HG03060 (cell line): Measurements from ENCODE around the gene SMARCA2.

Experiments
- ATAC-seq: cut with Tn5 transposase; IDR thresholded peaks from one replicate; pipeline ENCODE4 v1.9.1; 2021; ENCODE audit warnings: low read depth, moderate number of reproducible peaks; ENCODE audit not compliant: unreplicated experiment

The SMARCA2 gene

DNA sequence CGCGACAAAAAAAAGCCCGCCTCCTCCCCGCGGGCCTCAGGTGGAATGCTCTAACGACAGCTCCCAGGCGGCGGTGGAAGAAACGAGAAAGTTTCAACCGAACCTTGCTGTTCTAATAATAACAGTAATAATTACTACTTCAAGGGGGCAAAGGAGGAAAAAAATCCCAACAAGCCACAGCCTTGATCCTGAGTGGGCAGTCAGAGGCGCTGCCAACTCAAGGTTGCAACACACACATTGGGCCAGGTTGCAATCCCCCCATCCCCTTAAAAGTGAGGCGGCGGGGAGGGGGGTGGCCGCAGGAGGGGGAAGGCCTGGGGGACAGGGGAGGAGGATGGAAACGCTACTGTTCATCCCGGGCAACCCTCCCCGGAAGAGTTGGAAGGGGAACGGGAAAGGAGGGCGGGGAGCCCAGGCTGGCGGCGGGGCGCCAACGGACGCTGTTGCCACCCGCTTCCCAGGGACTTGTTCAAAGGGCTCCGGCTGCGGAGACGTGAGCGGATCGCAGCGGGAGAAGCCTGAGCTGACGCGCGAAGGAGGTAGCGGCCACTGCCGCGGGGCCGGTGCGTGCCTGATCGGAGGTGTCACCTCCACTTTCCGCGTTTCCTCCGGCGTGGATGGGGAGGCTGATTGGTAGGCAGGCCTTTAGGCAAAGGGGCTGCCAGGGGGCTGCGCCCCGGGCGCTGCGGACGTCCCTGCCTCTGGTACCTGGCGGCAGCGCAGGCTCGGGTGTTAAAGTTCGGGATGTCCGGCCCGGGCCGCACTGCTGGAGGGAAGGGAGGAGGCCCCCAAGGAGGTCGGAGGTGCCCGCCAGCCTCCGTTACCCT is 647 bp downstream of the SMARCA2 start:
- ATAC-seq: no peak

DNA sequence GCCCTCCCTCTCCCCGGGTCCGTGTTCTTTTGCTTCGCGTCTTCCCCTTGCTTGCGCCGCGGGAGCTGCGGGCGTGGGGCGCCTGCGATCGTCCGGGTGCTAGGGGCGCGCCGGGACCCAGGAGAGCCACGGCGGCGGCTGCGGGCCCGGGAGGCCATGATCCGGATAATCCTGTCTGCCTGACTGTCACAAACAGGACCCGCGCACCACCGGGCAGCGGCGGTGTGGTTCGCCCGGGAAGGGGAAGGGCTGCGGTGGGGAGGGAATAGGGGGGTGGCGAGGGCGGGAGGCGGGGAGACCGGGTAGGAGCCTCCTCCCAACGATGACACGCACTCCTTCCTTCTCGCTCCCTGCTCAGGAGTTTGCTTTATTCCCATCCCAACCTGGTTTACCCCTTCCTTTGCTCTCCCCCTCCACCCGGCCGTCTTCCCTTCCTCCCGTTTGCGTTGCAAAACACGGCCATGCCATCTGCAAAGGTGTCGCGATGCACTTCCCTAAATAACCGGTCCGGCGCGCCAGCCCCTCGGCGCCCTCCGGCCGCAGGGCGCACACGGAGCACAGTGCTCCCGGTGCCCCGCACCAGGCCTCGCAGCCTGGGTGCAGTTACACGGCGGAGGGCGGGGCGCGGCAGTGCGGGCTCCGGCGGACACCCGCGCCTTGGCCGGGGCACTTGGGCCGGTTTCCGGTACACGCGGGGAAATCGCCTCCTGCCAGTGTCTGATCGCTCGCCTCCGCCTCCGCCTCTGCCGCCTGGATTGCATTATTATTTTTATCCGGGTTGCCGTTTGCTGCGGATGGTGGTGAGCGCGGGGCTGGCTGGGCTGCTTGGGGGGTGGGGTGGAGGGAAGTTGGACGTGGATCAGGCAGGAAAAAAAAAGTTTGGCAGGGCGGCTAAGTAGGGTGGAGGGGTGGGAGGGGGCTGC is 1.5 kb downstream of the SMARCA2 start:
- ATAC-seq: no peak

DNA sequence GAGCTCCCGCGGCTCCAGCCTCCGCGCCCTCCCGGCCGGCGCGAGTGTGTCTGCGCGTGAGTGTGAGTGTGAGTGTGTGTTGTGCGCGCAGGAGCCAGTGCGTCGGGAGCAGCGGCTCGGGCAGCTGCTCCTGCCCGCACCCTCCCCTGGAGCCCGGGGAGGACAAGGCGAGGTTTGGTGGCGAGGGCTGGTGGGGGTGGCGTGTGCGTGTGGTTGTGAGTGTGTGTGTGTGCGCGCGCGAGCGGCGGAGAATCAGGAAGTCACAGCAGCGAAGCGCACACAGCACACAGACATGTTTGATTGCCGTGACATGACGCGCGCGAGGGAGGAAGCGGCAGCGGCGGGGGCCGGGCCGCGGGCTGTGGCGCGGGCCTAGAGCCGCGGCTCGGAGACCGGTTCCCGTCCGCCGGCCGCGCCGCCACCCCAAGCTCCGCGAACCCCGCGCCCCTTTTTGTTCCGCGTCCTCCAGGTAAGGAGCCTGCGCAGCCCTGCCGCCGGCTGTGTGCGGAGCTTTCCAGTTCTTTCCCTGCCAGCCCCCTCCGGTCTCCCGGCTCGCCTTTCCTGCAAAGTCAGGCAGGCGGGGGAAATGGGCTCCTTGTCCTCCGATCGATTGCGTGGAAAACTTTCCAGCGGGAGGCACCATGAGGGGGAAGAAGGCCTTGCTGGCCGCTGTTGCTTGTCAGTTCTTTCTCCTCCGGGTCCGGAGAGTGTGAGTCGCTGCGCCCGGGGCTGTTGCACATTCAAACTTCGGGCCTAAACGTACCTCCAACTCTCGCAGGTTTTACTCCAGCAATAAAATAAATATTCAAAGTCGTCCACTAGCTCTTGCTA is 2.4 kb downstream of the SMARCA2 start:
- ATAC-seq: no peak

DNA sequence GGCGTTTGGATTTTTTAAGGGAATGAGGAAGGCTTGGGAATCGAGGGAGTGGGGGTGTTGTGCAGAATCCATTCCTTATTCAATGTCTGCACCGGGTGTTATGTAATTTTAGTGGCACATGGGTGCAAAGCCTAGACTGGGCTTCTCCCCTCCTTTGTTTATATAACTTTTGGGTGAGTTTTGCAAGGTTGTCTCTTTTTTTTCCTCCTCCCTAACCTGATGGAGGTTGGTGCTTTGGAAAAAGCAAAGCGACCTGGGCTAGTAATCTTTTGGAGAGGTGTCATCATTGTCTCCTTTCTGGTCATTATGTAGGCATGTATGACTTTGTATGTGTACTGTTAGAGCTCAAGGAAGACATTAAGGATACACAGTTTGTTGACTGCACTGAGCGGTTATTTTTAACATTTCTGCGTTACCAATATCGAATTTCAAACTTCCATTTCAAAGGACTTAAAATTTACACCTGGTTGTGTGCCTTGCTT is 3.1 kb downstream of the SMARCA2 start:
- ATAC-seq: no peak

DNA sequence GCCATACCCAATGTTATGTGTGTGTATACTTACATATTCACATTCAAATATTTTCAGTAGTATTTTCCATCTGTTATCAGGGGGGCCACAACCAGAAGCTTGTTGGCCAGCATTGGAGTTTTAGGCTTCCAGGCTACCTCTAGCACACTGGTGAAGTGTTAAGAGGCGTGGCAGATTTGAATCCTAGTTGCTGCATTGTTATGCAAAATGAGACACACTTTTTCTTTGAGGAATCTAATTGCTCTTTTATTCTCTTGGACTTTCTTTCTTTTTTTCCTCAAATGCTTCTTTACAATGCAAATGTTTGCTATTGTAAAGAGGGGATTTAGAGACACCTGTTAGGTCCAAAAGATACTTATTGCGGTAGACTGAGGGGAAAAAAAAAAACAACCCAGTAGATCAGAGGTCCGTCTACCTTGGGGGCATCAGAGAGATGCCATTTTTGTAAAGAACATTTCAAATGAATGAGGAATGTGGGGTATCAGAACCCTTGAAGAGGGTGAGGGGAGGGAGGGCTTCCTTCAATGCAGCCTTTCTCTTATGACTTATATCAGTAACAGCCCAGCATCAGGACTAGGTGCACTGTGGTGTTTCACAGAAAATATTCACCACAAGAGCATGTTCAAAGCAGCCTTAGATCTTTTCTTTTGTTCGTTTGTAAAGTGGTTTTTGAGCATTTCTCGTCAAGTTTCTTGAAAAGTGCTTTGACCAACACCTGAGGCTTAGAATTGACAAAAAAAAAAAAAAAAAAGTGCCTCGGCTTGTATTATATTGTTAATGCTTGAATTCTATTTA is 3.8 kb downstream of the SMARCA2 start:
- ATAC-seq: no peak

DNA sequence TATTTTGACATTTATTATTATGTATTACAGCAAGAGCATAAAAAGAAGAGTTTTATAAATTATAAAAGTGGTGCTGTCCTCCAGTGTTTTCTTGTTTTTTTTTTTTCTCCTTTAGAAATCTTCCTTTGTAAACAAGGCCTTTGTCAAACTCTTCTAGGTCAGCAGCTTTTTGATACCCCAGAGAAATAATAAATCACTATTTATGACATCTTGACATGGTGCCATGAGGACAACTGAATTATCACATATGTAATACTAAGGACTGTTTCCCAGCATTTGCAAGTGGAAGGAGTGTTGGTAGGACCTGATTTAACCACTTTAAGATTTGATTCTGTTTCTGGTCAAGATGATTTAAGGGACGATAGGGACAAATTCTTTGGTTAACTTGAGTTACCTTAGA is 4.6 kb downstream of the SMARCA2 start:
- no peak for ATAC-seq

DNA sequence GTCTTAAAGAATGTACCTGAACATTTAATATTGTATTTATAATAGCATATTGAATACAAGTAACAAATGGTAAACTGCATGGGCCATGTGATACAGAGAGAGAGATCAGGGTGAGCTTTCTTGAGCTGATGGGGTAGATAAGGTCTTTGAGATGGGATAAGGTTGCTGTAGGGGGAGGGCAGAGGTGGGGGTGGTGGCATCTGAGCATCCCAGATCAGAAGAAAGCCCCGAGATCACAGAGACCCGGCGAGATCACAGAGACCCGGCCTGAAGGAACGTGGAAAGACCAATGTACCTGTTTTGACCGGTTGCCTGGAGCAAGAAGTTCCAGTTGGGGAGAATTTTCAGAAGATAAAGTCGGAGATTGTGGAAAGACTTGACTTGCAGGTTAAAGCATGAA is 6.6 kb downstream of the SMARCA2 start:
- no peak for ATAC-seq

DNA sequence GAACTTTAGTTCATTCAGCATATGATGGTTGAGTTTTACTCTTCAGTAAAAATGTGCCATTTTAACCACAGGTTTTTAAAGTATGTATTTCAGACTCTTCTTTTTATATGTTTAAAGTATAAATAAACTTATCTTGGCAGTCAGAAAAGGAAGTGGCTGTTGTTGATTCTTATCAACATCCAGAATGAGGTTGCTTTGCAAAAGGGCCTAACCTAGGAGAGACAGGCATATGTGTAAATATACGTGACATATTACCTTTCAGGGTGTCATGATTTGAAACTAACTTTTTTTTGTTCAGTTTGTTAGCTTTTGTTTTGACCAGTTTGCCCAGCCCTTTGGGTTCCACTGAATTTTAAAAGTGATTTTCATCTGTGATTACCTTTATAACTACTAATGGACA is 7.4 kb downstream of the SMARCA2 start:
- ATAC-seq: no peak

DNA sequence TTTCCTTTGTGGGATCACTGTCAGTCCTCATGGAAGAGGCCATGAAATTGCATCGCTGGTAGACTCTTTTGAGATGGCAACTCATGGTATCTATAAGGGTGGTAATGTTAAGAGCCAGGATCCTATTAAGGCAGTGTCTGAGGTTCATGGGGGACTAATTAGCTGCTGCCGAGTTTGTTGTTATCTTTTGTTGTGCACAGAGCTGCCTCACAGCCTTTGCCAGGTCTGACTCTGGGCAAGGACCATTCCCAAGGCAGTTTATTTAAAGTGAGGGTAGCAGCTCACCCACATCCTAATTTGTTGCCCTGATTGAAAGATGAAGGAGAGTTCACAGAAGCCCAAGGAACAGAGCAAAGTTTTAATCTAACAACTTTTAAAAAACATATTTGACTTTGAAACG is 7.9 kb downstream of the SMARCA2 start:
- no peak for ATAC-seq

DNA sequence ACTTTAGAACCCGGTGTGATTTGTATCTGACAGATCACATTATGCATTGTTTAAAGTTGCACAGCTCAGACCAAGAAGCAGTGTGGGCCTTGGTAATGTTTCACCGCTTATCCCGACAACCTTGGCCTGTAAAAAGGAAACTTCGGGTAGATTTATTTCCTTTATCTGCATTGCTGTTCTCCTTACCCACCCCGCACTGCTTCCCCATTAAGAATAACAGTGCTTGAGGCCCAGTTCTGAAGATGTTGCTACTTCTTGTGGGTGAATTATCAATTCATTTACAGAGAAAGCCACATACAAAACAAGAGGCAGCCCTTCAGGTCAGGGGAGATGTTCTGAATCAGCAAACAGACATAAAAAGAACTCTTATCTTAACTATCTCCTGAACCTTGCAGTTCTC is 8.4 kb downstream of the SMARCA2 start:
- no peak for ATAC-seq

DNA sequence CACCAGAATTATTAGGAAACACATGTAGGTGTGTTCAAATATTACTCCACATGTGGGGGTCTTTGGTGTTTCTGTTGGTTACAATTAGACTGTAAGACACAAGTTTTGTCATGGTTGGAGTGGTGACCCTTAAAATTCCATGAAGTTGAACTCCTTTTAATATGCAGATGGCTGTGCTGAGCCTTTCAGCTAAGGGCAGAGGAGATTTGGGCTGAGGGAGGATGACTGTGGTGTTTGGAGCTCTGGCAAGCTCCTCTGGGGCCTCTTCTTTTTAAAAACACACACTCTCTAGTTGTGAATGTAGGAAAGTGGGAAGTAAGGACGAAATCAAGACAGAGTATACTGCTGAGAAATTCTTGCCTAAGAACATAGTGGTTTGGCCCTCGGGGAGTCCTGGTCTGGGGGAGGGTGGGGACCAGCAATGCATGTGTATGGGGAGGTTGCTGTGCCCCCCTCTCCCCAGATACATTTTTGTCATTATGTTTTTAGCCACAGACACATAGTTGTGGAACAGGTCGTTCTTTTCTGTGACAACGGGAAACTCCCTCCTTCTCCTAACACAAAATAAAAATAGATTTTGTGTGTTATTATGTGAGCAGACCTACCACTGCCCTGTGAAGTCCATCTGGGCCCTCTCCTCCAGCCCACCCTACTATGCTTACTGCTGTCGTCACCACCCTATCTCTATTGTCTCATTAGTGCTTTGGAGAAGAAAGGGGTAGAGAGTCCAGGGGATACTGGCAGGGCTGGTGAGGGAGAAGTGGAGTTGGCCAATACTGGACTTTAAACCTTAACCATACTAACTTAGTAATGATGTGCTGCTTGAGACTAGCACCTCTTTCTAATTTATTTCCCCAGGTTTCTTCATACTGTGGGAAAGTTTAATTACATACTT is 10.0 kb downstream of the SMARCA2 start:
- no peak for ATAC-seq

DNA sequence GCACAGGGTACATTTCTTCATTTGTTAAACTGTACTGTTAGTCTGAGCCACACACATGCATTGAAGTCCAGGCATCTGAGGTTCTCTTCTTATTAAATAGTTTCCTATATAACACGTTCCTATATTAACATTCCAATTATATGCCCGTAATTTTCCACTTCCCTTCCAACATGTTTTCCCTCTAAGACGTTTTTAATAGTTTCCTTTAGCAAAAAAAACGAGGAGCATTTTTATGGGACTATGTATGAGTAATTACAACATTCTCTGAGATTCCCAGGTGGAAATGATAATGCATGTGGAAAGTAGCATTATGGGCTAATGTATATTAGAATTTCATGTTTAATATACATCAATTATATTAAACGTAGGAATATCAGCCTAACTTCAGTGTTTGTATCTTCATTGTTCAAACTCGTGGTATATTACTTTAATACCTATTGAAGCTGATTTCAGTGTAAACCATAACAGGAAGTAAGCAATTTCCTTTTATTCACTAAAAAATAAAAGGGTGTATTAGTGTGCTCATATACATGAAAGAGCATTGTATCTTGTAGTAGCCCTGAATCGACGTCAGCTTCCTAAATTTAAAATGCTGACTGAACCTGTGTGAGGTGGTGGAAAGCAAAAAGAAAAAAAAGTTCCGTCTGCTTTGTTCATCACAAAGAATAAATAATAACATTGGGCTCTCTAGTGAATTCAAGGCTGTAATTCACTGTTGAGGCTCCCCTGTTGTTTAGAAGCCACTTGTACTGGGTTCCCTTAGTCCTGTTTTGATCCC is 11.3 kb downstream of the SMARCA2 start:
- ATAC-seq: no peak

DNA sequence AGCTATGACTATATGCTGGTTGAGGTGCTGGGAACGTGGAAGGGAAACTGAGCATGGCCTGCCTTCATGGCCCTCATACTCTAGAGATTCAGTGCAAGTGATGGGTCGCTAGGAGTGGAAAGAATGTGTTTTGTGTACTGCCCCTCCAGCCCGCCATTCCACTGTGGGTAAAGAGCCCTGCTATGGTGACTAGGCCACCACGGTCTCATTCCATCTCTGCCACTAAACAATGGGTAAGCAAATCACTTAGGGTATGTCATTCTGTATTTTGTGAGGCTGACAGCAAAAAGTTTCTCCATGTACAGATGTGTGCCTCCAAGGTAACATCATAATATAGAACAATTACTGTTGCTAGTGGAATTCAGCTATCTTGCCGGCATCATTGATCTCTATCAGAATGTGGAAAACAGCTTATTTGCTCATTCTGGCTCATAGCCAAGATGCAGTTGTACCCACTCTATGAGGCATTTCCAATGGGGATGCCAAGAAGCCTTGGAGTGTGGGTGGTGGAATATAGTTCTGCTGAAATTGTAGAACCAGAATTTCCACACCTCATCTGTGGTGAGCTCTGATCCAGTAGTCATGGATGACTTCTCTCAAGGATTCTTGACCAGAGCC is 12.5 kb downstream of the SMARCA2 start:
- no peak for ATAC-seq

DNA sequence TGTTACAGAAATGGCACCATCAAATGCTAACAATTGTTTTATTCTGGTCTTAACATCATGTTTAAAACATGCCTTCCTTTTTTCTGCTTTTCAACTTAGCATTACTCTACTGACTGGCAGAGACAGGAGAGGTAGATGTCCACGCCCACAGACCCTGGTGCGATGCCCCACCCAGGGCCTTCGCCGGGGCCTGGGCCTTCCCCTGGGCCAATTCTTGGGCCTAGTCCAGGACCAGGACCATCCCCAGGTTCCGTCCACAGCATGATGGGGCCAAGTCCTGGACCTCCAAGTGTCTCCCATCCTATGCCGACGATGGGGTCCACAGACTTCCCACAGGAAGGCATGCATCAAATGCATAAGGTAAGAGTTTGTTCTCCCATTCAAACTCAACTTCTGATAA is 13.7 kb downstream of the SMARCA2 start:
- no peak for ATAC-seq

DNA sequence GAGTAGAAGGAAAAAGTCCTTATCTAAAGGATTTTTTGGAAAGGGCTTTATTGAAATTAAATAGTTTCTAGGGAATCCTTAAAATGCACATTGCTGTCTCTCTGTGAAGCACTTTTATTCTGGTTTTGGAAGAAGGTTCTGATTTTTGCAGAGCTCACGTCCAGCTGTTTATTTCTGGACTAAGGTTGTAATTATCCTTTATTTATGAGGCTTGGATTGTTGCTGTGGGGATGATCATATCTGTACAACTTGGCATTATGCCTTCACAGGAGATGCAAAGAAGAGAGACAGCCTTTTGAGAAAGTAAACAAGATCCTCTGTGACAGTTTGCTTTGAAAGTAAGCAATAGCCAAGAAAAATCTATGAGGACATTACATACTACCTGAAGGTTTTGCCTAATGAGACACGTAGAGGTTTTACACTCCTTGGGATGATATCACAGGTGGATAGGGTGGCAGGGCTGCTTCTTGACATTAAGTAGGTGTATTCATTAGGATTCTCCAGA is 14.6 kb downstream of the SMARCA2 start:
- no peak for ATAC-seq

DNA sequence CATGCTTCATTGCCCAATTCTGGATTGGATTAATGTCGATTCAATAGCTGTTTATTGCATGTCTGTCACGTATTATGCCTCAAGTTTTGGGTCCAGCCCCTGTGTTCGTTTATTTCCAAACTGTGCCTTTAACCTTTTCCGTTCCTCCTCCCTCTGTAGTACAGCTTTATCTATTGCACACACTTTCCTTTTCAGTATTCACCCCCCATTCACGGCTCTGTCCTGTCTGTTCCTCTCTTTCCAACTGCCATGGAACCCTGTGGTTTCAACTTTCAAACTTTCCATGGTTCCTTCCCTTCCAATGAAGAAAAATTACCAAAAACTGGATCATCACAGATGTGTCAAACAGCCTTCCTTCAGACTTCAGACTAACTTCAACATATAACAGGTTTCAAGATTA is 17.1 kb downstream of the SMARCA2 start:
- ATAC-seq: no peak

DNA sequence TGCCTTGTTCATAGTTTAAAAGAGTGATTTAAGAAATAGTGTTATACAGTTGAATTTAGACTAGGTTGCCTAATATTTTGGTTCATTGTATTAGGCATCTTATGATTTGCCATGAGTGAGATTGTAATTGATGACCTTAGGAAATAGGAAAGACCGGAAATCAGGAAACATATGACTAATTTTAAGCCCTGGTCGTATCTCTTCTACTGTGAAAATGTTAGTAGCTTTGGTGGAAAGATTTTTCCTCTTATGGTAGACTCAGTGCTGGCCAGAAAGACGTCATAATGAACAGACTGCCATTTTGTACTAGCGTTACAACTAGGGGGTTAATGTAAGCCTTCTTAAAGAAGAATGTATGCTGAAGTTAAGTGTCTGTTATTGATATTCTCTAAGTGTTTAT is 21.7 kb downstream of the SMARCA2 start:
- no peak for ATAC-seq
